HG02884 (cell line): ENCODE data around the gene ELOVL5.
"Not testable (repeated sequence)": the region's sequence is repeated elsewhere in the genome, so short reads cannot be mapped to it uniquely, and the experiment has no call there.

Experiments used
- ATAC-seq: cut with Tn5 transposase; IDR thresholded peaks from one replicate; pipeline ENCODE4 v1.9.1; 2021; ENCODE audit warnings: mild to moderate bottlenecking, moderate library complexity; ENCODE audit not compliant: unreplicated experiment

The ELOVL5 gene

DNA sequence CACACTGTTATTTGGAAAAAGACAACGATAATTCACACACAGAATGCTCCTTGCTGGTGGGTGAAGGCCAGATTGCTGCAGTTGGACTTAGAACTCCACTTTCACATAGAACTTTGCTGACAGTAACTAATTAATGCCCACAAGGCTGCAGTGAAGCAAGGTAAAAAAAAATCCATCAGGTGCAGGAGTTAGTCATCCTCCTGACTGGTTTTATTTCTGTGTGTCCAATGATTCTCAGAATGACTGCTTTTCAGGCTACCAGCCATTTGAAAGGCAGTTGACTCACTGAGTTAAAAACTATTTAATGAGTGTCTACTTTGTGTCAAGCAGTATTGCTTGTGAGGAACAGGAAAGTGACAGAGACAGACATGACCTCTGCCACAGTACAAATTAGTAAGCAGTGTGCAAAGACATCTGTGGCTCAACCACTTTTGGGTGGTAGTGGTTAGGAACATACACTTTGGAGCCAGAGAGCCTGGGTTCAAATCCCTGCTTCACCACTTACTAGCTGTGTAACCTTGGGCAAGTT lies 41.9 kb downstream of the ELOVL5 start:
- peak; percentile 52 for ATAC-seq

DNA sequence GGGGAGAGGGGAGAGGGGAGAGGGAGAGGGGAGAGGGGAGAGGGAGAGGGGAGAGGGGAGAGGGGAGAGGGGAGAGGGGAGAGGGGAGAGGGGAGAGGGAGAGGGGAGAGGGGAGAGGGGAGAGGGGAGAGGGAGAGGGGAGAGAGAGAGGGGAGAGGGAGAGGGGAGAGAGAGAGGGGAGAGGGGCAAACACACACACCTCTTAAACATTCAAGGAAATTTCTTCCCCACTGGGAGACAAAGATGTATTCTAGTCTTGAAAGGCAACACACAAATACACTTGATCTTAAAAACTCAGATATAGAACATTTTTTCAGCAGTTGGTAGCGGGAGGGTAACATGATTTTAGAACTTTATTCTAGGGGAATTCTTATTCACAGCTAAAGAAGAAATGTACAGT lies 42.5 kb downstream of the ELOVL5 start:
- not testable (repeated sequence) for ATAC-seq

DNA sequence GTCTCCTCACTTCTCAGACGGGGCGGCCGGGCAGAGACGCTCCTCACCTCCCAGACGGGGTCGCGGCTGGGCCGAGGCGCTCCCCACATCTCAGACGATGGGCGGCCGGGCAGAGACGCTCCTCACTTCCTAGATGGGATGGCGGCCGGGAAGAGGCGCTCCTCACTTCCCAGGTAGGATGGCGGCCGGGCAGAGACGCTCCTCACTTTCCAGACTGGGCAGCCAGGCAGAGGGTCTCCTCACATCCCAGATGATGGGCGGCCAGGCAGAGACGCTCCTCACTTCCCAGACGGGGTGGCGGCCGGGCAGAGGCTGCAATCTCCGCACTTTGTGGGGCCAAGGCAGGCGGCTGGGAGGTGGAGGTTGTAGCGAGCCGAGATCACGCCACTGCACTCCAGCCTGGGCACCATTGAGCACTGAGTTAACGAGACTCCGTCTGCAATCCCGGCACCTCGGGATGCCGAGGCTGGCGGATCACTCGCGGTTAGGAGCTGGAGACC lies 43.2 kb downstream of the ELOVL5 start:
- not testable (repeated sequence) for ATAC-seq

DNA sequence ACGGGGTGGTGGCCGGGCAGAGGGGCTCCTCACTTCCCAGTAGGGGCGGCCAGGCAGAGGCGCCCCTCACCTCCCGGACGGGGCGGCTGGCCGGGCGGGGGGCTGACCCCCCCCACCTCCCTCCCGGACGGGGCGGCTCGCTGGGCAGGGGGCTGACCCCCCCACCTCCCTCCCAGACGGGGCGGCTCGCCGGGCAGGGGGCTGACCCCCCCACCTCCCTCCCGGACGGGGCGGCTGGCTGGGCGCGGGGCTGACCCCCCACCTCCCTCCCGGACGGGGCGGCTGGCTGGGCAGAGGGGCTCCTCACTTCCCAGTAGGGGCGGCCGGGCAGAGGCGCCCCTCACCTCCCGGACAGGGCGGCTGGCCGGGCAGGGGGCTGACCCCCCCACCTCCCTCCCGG lies 43.8 kb downstream of the ELOVL5 start:
- ATAC-seq = not testable (repeated sequence)

DNA sequence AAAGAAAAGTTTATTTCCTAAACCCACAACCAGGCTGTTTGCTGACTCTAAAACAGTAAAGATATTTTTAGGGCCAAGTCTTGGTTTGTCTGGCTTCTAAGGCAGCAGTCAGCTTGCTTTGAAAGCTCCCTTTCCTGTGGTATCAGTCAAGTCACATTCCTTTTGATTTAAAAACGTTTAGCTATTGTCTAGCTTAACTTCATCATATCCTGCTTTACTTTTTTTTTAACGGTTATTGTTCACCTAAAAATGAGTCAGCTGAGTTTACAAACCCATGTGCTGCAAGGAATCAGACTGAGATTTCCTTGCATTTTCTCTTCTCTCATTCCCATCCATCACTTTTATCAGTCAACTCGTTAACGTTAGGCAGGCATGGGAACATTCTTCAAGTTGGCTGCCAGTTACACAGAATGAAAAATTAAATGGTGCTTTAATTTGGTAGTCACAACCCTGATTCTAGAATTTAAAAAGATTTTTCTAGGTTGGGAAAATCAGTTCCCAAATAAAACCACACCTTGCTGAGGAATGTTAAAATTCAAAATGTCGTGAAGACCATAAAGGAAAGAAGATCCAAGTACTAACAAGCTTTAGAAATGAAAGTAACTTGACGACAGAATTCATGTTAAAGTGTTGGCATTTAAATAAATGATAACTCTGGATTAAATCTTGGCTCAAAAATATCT lies 45.9 kb downstream of the ELOVL5 start:
- ATAC-seq = no peak

DNA sequence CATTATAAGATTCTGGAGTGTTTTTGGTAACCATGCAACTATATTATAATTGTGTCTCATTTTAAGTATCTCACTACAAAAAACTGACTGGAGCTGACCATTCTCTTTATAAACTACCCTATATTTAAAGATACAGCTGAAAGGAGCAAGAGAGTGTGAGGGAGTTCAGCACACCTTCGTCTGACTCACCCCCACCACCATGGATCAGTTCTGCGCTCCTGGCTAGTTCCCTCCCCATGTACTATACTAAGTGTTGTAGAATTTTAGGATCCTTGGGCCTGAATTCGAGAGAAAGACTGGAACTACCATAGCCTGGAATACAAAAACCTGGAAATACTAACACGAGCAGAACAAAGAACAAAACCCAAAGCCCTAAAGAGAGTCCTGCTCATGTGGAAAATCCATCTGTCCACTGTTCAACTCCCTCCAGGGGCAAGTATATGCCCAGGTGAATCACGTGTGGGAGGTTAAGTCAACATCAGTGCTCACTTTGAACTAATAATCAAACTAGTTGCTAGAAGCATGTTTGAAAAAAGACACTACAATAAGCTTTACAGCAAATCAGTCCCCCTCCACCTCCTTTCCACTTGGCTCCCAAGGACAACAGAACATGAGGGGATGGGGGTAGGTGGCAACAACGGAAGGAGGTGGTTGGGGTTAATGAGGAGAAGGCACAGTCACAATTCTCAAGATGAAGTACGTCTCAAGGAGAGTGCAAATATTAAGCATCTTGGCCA lies 46.8 kb downstream of the ELOVL5 start:
- ATAC-seq = no peak

DNA sequence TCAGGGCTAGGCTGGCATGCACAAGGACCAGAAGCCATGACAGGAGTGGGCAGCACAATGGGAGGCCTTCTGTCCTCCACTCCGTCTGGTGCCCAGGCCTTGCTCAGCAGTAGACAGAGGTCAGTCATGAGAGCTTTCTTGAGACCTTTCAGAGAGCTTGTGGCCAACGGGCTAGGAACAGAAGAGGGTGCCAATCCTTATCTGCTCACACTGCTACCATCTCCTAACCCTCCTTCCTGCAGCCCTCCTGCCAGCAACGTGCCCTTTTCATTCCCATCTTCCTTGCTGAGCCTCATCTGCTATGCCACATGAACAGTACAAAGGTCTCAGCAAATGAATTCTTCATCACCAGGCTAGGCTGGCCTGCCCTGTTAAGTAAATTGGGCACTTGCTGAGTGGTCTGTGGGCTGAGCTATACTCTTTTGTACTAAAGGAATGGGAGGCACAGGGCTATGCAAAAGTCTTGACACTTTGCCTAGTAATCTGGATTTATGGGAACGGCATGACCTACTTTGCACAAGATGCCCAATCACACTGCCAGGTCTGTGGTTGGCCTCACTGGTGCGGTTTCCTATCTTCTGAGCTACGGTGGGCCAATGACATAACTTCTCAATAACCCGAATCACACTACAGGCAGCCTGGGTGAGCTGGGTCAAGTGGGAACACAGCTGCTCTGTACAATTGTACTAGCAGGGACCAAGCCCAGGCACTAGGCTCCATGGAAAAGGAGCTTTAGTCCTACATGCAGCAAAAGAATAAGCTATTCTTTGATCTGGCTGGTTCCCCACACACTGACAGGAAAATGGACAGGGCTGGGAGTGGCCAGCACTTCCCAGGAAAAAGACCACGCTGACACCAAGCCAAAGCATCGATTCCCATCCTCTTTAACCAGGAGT lies 47.8 kb downstream of the ELOVL5 start:
- no peak for ATAC-seq

DNA sequence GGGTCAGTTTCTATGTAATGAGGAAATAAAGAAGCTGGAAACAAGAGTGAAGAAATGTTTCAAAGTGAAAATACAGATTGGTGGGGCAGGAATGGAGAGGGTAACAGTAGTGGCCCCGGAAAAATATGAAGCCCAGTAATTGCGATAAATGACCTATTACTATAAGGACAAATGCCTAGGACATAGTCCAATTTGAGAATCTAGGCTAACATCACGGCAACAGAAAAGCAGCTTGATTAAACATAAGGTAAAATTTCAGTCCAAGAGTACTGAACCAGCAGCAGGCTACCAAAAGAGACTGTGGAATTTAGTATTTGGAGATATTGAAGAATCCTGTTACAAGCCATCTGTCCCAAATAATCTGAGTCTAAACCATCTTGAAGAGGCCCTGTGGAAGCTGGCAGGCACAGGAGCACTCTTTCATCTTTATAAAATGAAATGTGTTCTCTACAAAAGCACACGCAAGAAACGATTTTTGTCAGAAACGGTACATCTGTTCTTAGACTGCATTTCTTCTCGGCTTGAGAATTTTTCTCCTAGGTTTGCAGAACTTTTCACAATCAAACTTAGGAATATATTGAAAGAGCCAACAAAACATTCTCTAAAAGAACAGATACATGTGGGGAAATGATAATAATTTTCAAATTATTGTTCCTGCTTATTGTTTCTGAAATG lies 49.3 kb downstream of the ELOVL5 start:
- no peak for ATAC-seq

DNA sequence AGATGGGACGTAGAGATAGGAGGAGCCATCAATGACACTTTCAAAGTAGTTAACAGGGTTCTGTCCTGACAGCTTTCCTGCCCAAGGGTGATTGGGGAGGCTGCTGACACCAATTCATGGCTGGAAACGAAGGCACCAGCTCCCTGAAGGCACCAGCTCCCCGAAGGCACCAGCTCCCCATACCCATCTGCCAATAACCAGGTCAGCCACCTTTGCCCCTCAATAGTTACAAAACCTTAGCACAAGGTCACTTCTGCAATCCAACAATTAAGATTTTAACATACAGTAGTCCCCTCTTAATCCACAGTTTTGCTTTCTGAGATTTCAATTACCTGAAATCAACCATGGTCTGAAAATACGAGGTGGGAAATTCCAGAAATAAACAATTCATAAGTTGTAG lies 51.7 kb downstream of the ELOVL5 start:
- no peak for ATAC-seq

DNA sequence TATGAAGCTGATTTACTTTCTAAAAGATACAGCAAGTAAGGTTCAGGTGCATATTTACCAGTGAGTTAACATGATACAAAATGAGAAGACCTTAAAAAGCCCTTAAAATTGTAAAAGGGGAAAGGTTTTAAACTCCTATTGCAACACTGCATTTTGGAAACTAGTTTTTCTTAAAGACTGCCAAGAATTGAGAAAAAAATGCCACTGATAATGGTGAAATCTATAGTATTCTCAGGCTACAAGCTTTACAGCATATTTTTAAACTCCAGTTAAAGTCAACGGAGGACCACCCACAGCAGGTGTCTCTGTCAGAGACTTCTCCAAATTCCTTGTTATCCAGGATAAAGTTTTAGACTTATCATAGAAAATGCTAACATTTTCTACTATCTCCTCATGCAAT lies 53.6 kb downstream of the ELOVL5 start:
- ATAC-seq = no peak

DNA sequence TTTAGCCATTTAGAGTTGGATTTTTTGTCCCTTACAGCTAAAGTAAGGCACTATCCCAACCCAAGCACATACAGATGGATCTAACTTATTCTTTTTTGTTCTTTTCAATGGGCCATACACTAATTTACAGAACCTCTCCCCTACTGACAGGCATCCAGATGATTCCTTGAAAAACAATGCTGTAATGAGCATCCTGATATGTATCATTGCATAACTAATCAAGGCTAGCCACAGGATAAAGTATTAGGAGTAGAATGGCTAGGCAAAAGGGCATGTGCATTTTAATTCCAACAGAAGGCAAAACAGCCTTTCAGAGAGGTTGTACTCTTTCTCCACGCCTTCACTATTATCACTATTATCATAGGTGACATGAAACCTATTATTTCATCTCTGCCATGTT lies 54.1 kb downstream of the ELOVL5 start:
- ATAC-seq = no peak

DNA sequence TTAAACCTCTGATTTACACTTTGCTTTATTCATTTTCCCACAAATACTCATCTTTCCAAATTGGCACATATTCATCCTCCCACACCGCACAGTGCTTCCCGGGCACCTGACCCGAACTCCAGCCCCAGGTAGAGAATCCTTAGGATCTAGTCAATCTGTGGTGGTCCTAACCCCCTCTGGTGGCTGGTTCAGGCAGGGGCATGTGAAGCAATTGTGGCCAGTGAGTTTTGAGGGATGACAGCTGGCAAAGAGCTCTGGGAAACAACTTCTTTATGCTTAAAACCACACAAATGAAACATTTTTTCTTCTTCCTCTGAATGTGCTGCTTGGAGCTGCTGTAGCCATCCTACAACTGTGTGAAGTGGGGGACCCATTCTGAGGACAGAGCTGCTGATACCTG lies 54.7 kb downstream of the ELOVL5 start:
- no peak for ATAC-seq

DNA sequence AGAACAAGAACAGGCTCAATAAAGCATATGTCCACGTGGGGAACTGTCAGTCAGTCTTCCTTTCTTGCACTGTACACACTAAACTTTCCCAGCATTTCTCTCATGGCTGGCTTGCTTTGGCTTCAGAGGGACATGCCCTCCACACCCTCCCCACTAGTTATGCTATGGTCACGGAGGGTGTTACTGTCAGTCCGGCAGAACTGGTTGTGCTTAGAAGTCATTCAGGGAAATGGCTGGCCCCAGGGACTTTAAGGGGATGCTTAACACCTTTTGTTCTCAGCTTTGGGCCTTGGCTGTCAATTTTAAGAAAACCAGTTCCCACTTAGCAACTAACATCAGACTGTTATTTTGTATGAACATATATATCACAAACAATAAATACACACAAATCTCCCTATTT lies 55.1 kb downstream of the ELOVL5 start:
- no peak for ATAC-seq

DNA sequence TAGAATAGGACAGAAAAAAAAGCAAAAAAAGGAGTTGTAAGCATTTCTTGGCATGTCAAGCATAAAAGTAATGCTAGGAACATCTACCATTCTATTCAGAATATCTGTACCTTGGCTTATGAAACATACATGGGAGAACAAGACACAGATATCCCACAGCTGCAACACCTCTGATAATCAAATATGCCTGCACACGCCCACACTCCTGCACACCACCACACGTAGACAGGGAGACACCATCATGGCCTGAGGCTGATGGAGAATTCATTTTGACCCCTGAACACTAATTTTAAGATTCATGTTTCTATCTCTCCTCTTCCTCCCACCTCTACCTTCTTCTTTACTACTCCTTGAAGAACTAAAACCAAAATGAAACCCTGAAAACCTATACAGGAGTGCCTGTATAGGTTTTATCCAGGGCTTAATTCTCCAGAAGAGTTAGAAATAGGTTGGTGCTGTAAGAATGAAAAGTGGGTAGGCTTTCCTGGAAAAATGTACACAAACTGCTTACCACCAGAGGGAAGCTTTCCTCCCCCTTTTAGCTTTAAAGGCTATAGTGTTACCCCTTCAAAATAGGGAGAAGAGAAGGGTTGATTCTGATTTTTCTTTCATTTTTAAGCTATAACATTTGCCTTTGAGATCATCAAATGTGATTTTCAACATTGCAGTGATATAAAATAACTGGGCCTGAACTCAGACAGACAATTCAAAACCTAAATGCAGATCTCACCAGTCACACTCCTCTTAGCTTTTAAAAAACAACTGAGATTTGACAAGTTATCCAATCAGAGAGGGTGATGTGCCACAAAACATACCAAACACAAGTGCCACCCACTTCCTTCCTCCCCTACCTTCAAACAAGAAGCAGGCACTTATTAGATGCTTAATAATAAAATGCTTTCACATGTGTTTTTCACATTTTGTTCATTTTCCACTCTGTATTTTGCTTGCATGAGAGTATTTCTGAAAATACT lies 57.9 kb downstream of the ELOVL5 start:
- no peak for ATAC-seq

DNA sequence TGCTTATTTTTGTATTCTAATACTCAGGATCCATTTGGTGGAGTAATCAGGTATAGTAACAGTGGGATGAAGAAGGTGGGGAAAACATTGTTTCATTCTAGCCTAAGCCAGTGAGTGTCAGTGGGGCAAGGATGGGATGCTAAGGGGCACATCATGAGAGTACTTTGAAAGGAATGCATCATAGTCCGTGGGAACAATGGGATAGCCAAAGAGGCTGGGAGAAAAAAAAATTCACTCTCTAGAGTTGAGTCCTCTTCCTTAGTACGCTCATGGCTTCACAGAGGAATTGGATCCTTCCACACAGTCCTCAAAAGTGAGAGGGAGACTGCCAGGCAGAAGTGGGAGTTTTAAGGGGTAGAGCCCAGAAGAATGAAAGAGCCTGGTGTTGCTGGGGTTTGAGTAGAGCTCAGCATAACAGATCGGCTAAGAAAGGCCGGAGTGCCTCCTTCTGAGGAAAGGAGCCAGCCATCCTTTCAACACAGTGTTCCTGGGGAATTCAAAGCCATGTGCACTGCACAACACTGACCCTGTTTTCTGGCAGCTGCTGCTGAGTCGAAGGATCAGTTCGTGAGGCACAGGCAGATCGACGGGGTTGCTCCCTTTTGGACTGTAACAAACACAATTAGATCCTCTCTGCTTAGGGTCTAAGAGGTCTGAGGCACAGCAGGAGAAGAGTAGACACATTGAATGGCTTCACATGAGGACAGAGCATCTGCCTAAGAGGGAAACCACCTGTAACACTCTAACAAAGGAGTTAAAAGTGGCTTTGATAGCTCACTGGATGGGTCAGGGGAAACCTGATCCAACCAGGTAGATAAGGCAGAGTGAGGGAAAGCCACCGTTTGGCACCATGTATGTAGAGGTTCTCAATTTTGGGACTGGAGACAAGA lies 61.2 kb downstream of the ELOVL5 start:
- ATAC-seq = no peak

DNA sequence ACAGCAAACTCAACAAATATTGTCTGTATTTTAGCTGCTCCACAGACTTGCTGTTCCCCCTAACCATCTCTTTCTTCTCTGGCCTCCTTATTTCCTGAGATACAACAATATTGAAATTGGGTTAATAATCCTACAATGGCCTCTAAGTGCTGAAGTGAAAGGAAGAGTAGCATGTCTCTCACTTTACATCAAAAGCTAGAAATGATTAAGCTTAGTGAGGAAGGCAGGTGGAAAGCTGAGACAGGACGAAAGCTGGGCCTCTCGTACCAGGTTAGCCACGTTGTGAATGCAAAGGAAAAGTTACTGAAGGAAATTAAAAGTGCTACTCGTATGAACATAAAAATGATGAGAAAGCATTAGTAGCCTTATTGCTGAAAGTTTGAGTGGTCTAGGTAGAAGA lies 63.8 kb downstream of the ELOVL5 start:
- peak; percentile 59 for ATAC-seq

DNA sequence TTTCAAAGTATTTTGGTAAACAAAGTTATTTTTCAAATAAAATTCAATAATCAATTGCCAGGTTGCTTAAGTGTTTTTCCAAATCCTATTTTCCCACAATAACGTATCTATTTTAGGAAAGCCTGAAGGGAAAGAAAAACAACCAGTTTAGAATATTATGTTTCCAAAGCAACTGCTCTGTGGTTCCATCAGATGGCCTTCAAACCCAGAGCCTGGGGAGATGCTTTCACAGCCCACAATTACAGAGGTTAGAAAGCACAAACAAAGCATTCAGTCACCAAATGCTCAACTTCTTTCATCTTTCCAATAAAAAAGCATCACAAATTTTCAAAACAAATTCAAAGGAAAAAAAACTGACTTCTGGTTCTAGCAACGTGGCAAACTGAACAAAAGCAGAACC lies 66.0 kb downstream of the ELOVL5 start:
- ATAC-seq = no peak

DNA sequence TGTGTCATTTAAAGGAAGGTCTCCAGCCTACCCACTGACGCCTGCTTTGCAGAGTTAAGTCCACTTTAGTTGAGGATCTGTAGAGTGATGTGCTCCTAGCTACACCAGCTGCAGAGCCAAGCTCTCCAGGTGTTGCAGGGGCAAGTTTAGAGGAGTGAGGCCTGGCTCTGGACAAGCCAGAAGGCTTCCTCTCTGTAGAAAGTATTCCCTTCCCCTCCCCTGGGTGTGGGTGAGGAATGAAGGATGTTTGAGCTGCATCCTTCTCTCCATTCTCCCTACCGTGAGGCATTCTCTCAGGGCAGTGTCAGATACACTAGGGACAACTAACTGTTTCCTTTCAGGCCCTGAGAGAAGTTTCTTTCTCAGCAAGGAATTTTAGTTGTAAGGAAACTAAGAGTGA lies 66.5 kb downstream of the ELOVL5 start:
- ATAC-seq = no peak
